ENCODE data around the gene PDK2. TPM values are rescaled to one million over a fixed set of nuclear protein-coding genes. Genes with fewer than 3 reads are reported as not detected.

The PDK2 gene
- total and polyA plus RNA-seq, 9 of the 15 experiments (the other 6 are each of a cell fraction or from before 2014, with no cell fraction given): 0.03 to 2.5 (median 1.4) TPM

- H3K27ac ChIP-seq (ENCODE audit: extremely low read depth, low read depth, low read length): no peak overlapping the region
- TF ChIP-seq ZNF445 (CRISPR knock-in tag; IDR thresholded peaks at IDR 0.05; ENCODE audit: low read depth): no peak
- H3K4me3 ChIP-seq: no peak overlapping the region
- in situ Hi-C loops (cut with MboI) (no loop called here), intact Hi-C loops (cut with micrococcal nuclease) (loop anchor here (10.0 kb wide), 1 partner anchor 196 kb away; no protein-coding TSS in a partner anchor)
- no peak overlapping the region for H3K4me2 ChIP-seq (ENCODE audit: insufficient read depth, low read length)
- H3K9ac ChIP-seq (ENCODE audit: insufficient read depth in 1 of 2, low read depth in 2 of 2, low read length in 2 of 2): no peak overlapping the region
- peaks cover 0 to 18% of the 10 kb centered on the region in 2 experiments; a peak in 1 of 5 replicates for H3K4me1 ChIP-seq (replicated peaks in 1 of 2; ENCODE audit: control insufficient read depth in 2 of 2, insufficient read depth in 2 of 2, low read length in 2 of 2)
- ATAC-seq (no peak), DNase-seq (ENCODE audit: extremely low read depth in 1 of 4, low spot score in 3 of 4) (no peak), FAIRE-seq (no peak)
- H3K79me2 ChIP-seq (ENCODE audit: control insufficient read depth, insufficient read depth, low read length): no peaks in the 10 kb centered on the region
- no peaks in the 10 kb centered on the region for H3K9me1 ChIP-seq (ENCODE audit: control insufficient read depth, insufficient read depth, low read length)
- peaks cover 7 to 17% of the 10 kb centered on the region in 2 experiments for H3K27me3 ChIP-seq (ENCODE audit: control insufficient read depth in 2 of 2, insufficient read depth in 2 of 2, low read length in 2 of 2)
- POLR2A ChIA-PET: no interaction called here
- H3K9me3 ChIP-seq (replicated peaks; ENCODE audit: control insufficient read depth, insufficient read depth, low read depth, low read length): no peaks in the 10 kb centered on the region
- no TSS peak for BruUV-seq (replicated peaks)
- CTCF ChIA-PET (ENCODE audit: low intra/inter-chr PET ratio): no interaction called here
- no peaks in the 10 kb centered on the region for H3K36me3 ChIP-seq (ENCODE audit: control insufficient read depth, insufficient read depth, low read length)
- no peak overlapping the region for H2AFZ ChIP-seq (ENCODE audit: low read depth, low read length)
- WGBS (ENCODE audit: insufficient coverage, low coverage, missing lambda C conversion rate): 18% methylated on average over 7 of the region's 7 CpGs
- peaks cover 6% of the 10 kb centered on the region; the same call in 1 of the 2 replicates for H4K20me1 ChIP-seq (replicated peaks; ENCODE audit: control insufficient read depth, insufficient read depth, low read length)
These were observed 14.3 kb upstream of the PDK2 start for GRCh38 chr17:50080827-50081226.

- Histone ChIP-seq H3K9me3 (replicated peaks; ENCODE audit: control insufficient read depth, insufficient read depth, low read depth, low read length) (no peaks in the 10 kb centered on the region), H3K4me2 (ENCODE audit: insufficient read depth, low read length) (no peak overlapping the region), H3K36me3 (ENCODE audit: control insufficient read depth, insufficient read depth, low read length) (no peaks in the 10 kb centered on the region), H2AFZ (ENCODE audit: low read depth, low read length) (no peak overlapping the region), H4K20me1 (replicated peaks; ENCODE audit: control insufficient read depth, insufficient read depth, low read length) (0 out of 2 replicates have a peak, but pooled peaks cover 6% of the 10 kb centered on the region), H3K4me3 (no peak overlapping the region), H3K79me2 (ENCODE audit: control insufficient read depth, insufficient read depth, low read length) (no peaks in the 10 kb centered on the region), H3K9me1 (ENCODE audit: control insufficient read depth, insufficient read depth, low read length) (no peaks in the 10 kb centered on the region), H3K27ac (ENCODE audit: extremely low read depth, low read depth, low read length) (no peak overlapping the region), H3K9ac (ENCODE audit: insufficient read depth in 1 of 2, low read depth in 2 of 2, low read length in 2 of 2) (no peak overlapping the region), H3K27me3 (ENCODE audit: control insufficient read depth in 2 of 2, insufficient read depth in 2 of 2, low read length in 2 of 2) (peaks cover 7 to 9% of the 10 kb centered on the region in 2 experiments), H3K4me1 (replicated peaks in 1 of 2; ENCODE audit: control insufficient read depth in 2 of 2, insufficient read depth in 2 of 2, low read length in 2 of 2) (peaks cover 0 to 11% of the 10 kb centered on the region in 2 experiments; a peak in 1 of 5 replicates)
- ChIA-PET POLR2A (interaction anchor here (0.9 kb wide), 1 partner anchor 9 kb away, joined by 3 read pairs; no protein-coding TSS in a partner anchor), CTCF (ENCODE audit: low intra/inter-chr PET ratio) (interaction anchor here (1.1 kb wide), 1 partner anchor 116 kb away, joined by 3 read pairs; no protein-coding TSS in a partner anchor)
- TF ChIP-seq, protein P1, sequence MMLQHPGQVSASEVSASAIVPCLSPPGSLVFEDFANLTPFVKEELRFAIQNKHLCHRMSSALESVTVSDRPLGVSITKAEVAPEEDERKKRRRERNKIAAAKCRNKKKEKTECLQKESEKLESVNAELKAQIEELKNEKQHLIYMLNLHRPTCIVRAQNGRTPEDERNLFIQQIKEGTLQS (IDR thresholded peaks at IDR 0.05): peak; percentile 80
- TF ChIP-seq, protein P1 (CRISPR knock-in tag; conservative IDR thresholded peaks at IDR 0.05): no peak
- TF ChIP-seq CEBPG (CRISPR knock-in tag; IDR thresholded peaks at IDR 0.05) (no peak), CEBPG (tag; conservative IDR thresholded peaks at IDR 0.05 in 1 of 2, IDR thresholded peaks at IDR 0.05 in 1 of 2) (0 out of 4 replicates have a peak, but pooled peaks of 1 of the 2 experiments have one; percentile 37), HNRNPLL (IDR thresholded peaks at IDR 0.05; ENCODE audit: low read depth, low read length, poor library complexity, severe bottlenecking) (no peak), ATF7 (IDR thresholded peaks at IDR 0.05) (peak; percentile 73; the same call in 1 of the 2 replicates)
- intact Hi-C loops (cut with micrococcal nuclease): loop anchor here (10.0 kb wide), 1 partner anchor 197 kb away; no protein-coding TSS in a partner anchor
- FAIRE-seq (no peak), ATAC-seq (no peak), DNase-seq (ENCODE audit: extremely low read depth in 1 of 4, low spot score in 3 of 4) (no peak)
- 0% methylated on average over 5 of the region's 5 CpGs for WGBS (ENCODE audit: insufficient coverage, low coverage, missing lambda C conversion rate)
- BruUV-seq (replicated peaks): no TSS peak
- in situ Hi-C loops (cut with MboI): no loop called here
These were observed 13.4 kb upstream of the PDK2 start for GRCh38 chr17:50081757-50082156.

Data from K562 (cell line).